GM10847 (cell line): ENCODE measurements around the gene ABCA7.

Experiments used
- POLR2A ChIP-seq: IDR thresholded peaks from 2 replicates; pipeline ENCODE4 v1.6.1; 2011; ENCODE audit not compliant: insufficient read length; ENCODE audit errors: extremely low read depth

Gene ABCA7

DNA sequence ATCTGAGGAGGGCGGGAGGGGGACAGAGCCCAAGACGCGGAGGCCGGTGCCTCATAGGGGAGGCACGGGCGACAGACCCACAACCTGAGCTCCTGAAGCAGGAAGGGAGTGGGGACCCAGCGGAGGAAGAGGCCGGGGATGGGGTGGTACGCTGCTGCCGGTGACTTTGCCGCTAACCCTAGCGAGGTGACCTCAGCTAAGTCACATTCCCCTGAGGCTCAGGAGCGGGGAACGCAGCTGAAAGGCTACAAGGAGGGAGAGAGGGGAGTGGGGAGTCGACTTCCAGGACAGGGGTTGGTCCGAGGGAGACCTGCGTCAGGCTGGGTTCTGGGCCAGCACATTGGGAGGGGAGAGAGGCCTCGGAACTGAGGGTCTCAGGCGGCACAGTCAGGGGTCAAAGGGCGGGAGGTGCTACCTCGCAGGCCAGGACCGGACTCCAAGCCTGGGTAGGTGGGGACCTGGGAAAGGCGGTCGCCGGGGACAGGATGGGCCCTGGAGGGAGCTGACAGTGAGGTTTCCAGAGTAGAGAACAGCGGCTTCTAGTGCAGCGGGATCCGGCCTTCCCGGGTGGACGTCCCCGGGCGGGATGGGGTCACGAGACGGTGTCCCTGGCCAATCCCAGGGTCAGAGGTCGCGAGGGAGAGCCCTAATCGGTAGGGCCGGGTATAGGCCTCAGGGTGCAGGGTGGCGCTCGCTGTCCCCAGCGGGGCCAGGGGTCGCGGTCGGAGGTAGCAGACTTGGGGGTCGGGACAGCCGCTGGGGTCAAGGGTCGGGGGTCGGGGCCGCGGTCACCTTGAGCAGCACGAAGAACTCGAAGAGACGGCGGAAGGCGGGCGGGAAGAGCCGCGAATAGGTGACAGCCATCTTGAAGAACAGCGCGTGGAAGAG is 19.7 kb upstream of the ABCA7 start:
- no peak for TF ChIP-seq POLR2A

DNA sequence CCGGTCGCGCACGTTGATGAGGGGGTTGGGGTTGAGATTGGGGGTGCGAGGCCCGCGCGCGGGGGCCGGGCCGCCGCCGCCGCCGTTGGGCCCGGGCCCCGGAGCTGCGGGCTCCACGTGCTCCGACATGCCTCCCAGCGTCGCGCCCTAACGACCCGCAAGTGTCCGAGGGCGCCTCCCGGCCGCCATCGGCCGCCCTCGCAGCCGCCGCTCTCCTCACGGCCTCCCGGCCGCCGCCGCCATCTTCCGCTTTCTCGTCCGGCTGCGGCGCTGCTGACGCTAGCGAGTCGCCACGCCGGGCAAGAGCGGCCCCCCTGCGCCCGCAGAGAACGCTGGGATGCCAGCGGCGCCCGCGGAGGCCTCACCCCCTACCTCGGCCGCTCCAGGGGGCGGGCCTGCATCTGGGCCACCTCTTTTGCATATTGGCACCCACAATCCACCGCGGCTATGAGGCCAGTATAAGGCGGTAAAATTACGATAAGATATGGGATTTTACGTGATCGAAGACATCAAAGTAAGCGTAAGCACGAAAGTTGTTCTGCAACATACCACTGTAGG is 19.0 kb upstream of the ABCA7 start, which contains the start of gene TMEM259:
Gene TMEM259 (minus strand): TSS at position 256 of the 558 bp plus-strand sequence. CDS start 127 bp downstream, at position 129.
- TF ChIP-seq POLR2A = peak; percentile 80

DNA sequence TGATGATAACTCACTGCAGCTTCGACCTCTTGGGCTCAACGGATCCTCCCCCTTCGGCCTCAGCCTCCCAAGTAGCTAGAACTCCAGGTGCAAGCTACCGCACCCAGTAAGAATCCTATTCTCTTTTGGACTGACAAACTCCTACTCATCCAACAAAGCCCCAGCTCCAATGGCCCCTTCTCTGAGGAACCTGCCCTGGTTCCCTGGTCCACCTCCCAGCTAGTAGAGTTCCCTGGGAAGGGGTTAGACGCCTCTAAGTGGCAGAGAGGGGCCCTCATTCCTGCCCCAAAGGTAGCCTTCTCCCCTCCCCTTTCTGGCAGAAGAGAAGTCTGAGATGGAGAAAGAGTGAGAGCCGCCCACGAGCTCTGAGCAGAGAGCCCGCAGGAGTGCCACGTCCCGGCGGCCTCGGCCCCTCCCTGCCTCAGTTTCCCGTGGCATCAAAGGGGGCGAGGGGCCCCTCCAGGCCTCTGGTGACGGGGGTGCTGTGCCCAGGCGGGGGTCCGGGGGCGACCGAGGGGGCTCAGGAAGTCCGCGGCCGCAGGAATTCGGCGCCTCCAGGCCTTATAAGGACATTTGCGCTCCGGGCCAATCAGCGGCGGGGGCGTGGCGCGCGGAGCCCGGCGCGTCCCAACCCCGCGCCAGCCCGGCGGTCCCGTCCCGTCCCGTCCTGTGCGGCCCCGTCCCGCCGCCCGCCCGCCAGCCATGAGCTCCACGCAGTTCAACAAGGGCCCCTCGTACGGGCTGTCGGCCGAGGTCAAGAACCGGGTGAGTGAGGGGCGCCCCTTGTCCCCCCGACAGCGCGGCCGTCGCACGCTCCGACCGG is 13.7 kb upstream of the ABCA7 start, which contains the start of gene CNN2:
Gene CNN2 (plus strand): TSS at position 649 of the 823 bp plus-strand sequence. CDS start 54 bp downstream, at position 703.
- peak; percentile 69 for TF ChIP-seq POLR2A

DNA sequence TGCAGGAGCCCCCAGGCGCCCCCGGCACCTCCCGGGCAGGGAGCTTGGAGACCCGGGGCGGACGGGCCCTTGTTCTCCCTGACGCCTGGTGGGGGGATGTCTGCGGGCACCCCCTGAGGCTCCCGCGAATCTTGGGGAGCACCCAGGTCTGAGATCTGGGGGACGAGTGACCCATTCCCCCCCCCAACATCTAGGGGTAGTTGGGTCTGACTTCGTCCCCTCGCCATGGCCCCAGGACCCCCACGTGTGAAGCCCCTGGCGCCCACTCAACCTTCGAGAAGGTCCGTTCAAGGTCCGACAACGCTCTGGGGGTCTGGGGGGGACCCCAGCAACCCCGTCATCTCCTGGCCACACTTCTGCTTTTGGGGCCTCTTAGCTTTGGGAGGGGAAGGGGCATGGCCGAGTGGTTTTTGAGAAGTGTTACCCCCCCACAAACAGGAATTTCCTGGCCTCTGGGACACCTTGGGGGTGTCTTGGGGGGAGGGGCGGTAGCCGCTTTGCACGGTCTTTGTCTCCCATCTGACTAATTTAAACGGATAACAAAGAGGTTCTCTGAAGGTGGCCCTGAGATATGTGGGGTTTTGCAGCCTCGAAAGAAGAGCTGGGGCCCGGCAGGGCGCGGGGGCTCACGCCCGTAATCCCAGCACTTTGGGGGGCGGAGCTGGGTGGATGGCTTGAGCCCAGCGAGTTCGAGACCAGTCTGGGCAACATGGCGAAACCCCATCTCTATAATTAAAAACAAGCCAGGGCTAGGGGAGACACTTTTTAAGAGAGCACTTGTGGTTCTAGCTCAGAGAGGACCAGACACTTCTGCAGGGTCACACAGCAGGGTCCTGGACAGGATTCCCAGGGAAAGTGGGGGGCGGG is 12.9 kb upstream of the ABCA7 start:
- no peak for TF ChIP-seq POLR2A

DNA sequence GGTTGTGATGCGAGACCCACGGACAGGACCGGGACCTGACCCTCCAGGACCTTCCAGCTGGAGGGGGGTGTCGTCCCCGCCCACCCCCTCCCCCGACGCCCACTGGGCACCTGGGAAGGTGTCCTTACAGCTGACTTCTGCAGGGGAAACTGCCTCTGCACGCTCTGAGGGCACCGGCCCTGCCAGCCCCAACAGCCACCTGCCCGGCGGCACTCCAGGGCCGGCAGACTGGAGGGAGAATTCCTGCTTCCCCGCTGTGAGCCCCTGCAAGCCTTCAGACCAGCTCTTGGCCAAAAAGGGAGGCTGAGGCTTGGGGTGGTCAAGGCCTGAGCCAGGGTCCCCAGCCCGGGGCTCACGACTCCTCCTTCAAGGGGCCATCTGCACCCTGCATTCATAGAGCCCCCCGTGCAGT is 12.3 kb upstream of the ABCA7 start:
- no peak for TF ChIP-seq POLR2A

DNA sequence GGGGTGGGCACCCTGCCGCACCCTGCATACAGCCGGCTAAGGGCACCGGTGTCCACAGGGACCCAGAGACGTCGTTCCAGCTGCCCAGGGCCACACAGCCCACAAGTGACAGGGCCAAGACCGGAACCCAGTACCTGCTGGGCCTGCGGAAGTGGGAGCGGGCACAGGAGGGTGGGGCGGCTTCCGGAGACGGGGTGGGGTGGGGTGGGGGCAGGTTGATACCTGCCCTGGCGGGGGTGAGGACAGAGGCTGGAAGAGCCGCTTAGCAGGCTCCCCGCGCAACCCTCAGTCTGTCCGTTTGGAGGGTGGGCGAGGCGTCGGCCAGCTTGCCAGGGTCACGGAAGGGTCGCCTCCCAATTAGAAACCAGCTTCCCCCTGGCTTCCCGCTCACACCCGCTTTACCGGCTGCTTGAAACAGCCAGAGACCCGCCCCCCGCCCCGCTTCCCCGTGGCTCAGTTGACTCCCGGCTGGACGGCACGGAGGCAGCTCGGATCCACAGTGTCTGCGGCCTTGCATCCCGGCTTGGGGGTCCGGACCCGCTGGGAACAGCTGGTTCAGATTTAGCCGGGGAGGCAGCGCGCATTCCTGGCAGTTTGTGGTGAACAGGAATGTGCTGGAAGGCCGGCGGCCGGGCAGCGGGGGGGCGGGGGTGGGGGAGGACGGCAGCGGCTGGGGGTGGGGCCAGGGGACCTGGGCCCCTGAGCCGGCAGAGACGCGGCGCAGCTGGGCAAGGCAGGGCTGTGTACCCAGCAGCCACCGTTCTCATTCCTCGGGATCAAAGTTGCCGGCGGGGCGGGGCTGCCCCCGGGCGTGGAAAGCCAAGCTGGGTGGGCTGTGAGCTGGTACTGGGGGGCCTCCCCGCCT is 11.6 kb upstream of the ABCA7 start:
- peak; percentile 40 for TF ChIP-seq POLR2A

DNA sequence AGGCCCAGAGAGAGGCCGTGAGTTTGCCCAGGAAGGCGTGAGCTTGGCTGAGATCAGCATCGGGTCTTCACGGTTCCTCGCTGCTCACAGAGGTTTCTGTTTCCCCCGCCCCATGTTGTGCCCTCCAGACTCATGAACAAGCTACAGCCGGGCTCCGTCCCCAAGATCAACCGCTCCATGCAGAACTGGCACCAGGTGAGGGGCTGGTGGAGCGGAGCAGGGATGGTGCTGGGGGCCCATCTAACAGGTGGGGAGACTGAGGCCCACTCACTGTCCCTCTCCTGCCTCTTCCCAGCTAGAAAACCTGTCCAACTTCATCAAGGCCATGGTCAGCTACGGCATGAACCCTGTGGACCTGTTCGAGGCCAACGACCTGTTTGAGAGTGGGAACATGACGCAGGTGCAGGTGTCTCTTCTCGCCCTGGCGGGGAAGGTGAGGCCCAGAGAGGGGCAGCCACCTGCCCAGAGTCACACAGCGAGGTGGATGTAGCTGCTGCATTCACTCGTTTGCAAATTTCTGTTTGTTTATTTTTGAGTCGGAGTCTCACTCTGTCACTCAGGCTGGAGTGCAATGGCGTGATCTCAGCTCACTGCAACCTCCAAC is 7.5 kb upstream of the ABCA7 start:
- no peak for TF ChIP-seq POLR2A

DNA sequence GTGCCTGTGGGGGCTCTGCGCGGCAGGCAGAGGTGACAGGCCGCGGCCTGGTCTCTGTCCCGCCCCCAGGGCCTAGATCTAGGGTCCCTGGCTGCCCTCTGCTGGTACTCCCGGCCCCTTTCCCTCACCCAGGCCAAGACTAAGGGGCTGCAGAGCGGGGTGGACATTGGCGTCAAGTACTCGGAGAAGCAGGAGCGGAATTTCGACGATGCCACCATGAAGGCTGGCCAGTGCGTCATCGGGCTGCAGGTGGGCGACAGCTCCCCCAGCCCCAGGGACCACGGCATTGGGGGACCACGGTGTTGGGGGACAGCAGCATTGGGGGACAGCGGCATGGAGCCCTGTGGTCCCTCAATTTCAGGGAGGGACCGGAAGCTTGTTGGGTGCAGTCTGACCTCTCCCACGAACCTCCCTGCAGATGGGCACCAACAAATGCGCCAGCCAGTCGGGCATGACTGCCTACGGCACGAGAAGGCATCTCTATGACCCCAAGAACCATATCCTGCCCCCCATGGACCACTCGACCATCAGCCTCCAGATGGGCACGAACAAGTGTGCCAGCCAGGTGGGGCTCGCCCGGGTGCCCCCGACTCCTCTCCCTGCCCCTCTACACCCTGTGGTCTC is 3.8 kb upstream of the ABCA7 start:
- no peak for TF ChIP-seq POLR2A

DNA sequence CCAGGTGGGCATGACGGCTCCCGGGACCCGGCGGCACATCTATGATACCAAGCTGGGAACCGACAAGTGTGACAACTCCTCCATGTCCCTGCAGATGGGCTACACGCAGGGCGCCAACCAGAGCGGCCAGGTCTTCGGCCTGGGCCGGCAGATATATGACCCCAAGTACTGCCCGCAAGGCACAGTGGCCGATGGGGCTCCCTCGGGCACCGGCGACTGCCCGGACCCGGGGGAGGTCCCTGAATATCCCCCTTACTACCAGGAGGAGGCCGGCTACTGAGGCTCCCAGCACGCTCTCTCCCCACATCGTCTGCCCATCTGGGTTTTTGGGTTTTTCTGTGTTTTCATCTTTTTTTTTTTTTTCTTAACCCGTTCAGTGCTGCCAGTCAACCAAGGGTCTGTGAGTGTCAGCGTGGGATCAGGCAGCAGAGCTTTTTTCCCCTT is 2.3 kb upstream of the ABCA7 start:
- no peak for TF ChIP-seq POLR2A

DNA sequence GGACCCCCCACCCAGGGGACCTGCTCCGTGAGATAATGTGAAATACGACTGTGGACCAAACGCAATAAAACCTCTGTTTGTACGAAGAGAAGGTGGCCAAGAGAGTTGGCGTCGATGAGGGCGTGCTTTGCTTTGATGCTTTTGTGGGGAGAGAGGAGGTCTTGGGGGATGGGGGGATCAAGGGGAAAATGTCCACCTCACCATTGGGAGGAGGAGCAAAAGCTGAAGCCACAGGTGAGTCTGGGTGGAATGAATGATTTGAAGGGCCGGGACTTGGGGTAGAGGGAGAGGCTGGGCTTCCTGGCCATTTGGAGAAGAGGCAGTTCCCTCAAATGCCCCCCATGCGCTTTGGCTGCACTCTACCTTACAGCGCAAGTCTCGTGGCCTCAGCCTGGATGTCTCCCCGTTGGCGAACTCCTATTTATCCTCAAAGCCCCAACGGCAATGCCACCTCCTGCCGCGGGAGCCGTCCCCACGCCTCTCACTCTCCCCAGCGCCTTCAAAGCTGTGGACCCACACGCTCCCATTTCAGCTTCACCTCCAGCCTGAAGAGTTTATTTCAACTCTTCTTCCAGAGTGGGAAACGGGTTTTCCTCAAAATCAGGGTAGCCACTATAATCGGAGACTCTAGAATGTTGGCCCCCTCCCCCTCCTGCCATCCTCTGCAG is 795 bp upstream of the ABCA7 start:
- TF ChIP-seq POLR2A = no peak

DNA sequence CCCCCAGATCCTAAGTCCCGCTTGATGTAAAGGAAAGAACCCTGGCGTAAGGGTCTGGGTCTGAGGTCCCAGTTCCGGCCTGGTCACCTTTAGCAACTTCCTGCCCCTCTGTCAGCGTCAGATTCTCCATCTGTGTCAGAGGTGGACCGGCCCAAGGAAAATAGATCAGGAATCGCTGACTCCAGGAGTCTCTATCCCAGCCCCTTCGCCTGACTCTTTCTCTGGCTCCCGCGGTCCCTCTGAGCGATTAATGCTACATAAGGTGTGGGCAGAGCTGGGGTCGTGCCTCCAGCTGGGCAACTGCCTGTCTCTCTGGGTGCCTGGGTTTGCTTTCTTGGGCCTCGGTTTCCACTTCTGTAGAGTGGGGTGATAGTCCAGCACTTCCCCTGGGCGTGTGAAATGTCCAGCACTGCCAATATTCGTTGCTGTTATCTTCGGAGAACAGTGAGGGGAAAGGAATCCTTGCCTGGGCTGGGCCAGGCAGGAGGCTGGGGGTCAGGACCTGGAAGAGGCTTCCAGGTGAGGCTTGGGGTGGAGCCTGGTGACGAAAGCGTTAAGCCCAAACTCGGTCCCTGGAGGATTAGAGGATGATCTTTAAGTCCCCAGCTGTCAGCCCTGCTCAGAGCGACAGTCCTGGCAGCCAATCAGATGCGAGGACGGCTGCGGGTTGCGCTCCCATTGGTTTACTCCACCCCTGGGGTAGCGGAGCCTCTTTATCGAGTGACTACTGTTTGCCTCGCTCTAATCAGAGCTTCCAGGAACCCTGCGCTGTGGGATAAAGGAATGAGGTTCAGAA is 767 bp downstream of the ABCA7 start:
- no peak for TF ChIP-seq POLR2A
